ENCODE measurements around the gene AIFM3.

AIFM3 gene

DNA sequence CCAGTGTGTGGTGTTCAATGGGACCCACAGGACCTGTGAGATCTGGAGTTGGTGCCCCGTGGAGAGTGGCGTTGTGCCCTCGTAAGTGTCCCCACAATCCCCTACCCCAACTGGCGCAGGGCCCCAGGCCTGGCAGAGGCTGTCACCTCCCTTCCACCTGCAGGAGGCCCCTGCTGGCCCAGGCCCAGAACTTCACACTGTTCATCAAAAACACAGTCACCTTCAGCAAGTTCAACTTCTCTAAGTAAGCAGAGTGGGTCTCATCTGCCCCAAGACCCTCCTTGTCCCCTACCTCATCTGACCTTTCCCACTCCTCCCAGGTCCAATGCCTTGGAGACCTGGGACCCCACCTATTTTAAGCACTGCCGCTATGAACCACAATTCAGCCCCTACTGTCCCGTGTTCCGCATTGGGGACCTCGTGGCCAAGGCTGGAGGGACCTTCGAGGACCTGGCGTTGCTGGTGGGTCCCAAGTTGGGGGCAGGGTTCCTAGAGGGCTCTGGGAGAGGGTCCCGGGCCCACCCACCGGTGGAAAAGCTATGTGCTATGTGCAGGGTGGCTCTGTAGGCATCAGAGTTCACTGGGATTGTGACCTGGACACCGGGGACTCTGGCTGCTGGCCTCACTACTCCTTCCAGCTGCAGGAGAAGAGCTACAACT, 56.0 kb downstream of the AIFM3 start:
- TF ChIP-seq, protein P1, sequence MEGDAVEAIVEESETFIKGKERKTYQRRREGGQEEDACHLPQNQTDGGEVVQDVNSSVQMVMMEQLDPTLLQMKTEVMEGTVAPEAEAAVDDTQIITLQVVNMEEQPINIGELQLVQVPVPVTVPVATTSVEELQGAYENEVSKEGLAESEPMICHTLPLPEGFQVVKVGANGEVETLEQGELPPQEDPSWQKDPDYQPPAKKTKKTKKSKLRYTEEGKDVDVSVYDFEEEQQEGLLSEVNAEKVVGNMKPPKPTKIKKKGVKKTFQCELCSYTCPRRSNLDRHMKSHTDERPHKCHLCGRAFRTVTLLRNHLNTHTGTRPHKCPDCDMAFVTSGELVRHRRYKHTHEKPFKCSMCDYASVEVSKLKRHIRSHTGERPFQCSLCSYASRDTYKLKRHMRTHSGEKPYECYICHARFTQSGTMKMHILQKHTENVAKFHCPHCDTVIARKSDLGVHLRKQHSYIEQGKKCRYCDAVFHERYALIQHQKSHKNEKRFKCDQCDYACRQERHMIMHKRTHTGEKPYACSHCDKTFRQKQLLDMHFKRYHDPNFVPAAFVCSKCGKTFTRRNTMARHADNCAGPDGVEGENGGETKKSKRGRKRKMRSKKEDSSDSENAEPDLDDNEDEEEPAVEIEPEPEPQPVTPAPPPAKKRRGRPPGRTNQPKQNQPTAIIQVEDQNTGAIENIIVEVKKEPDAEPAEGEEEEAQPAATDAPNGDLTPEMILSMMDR (IDR thresholded peaks at IDR 0.05; ENCODE audit: insufficient read depth, low read depth, low read length, missing control alignments): no peak
- no peak for DNase-seq (ENCODE audit: low read depth)

DNA sequence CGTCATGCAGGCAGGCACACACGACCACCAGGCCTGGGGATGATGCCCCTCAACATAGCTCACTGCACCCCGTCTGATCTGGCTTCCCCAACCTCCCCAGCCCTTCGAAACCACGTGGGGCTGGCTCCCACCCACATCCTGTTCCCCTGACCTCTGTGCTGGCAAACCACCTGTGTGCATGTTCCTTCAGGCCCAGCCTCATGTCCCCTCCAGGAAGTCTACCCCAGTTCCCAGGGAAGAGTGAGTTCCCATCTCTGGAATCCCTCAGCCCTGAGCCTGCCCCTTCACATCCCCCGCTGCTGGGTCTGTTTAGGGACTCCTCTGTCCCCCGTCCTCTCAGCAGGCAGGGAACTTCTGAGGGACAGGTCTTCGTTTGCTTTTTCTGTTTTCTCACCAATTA, 58.2 kb downstream of the AIFM3 start:
- H3K4me3 ChIP-seq (ENCODE audit: low read length): no peak overlapping the region

More for the DNA sequence above, 56.0 kb downstream of the AIFM3 start:
- H3K4me3 ChIP-seq (ENCODE audit: low read length): no peak overlapping the region

DNA sequence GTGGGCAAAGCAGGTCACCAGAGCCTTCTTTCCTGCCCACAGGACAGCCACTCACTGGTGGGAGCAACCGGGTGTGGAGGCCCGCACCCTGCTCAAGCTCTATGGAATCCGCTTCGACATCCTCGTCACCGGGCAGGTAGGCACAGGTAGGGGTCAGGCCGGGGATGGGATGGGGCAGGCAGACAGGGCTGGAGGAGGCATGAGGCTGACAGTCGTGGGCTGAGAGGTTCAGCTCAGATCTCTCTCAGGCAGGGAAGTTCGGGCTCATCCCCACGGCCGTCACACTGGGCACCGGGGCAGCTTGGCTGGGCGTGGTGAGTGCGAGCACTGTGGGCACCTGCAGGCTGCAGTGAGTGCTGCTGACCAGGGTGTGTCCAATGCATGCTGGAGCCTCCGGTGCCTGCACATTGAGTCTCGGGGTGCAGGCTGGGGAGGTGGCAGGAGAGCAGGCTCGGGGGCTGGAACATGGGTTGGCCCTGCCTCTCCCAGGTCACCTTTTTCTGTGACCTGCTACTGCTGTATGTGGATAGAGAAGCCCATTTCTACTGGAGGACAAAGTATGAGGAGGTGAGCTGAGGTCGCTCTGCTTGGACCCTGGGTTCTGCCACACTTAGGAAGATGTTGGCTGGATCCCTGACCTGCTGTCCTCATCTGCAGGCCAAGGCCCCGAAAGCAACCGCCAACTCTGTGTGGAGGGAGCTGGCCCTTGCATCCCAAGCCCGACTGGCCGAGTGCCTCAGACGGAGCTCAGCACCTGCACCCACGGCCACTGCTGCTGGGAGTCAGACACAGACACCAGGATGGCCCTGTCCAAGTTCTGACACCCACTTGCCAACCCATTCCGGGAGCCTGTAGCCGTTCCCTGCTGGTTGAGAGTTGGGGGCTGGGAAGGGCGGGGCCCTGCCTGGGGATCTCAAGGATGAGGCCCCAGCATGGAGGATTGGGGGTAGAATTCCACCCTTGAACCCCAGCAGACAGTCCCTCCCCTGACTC, 59.0 kb downstream of the AIFM3 start:
- DNase-seq (ENCODE audit: low read depth): peak; percentile 87
- H3K4me3 ChIP-seq (ENCODE audit: low read length): no peak overlapping the region
- TF ChIP-seq, protein P1 (IDR thresholded peaks at IDR 0.05; ENCODE audit: insufficient read depth, low read depth, low read length, missing control alignments): no peak

More for the DNA sequence above, 58.2 kb downstream of the AIFM3 start:
- TF ChIP-seq, protein P1 (IDR thresholded peaks at IDR 0.05; ENCODE audit: insufficient read depth, low read depth, low read length, missing control alignments): no peak
- DNase-seq (ENCODE audit: low read depth): peak; percentile 71

DNA sequence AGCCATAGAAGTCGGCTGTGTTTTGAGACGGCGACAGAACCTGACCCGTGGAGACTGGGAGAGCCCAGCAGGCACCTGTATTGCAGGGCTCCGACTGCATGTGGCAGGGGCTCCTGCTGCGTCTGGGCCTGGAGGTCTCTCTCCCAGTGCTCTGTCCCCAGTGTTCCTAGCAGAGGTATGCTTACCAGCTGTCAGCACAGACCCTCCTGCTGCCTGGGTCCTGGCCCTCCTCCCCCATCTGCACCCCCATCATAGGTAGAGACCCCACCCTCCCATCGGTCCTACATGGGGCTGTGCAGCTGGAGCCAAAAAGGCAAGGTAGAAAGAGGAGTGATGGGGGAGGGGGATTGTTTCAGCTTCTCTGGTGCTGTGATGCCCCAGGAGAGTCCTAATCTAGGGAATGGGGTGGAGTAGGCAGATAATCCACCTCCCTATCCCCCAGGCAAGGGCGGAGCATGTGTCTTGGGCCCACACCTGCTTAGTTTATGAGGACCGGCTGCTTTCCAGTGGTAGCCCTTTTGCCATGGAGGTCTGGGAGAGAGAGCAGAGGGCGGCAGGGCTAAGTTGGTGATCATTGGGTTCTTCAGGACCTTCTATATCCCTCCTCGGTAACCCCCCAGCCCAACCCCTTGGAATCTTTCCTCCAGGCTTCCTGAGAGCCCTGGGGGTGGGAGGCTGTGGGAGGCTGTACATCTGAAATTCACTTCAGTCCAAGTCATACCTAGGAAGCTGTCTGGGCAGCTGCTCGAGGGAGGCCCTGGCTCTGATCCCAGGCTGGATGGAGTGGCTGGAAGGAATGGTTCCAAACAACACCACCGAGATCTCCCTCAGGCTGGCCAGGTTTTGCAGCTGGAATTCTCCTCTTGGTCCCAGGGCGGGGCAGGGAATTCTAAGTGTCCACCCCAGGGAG, 60.0 kb downstream of the AIFM3 start:
- no peak overlapping the region for H3K4me3 ChIP-seq (ENCODE audit: low read length)
- peak; percentile 76 for DNase-seq (ENCODE audit: low read depth)
- TF ChIP-seq, protein P1 (IDR thresholded peaks at IDR 0.05; ENCODE audit: insufficient read depth, low read depth, low read length, missing control alignments): no peak

DNA sequence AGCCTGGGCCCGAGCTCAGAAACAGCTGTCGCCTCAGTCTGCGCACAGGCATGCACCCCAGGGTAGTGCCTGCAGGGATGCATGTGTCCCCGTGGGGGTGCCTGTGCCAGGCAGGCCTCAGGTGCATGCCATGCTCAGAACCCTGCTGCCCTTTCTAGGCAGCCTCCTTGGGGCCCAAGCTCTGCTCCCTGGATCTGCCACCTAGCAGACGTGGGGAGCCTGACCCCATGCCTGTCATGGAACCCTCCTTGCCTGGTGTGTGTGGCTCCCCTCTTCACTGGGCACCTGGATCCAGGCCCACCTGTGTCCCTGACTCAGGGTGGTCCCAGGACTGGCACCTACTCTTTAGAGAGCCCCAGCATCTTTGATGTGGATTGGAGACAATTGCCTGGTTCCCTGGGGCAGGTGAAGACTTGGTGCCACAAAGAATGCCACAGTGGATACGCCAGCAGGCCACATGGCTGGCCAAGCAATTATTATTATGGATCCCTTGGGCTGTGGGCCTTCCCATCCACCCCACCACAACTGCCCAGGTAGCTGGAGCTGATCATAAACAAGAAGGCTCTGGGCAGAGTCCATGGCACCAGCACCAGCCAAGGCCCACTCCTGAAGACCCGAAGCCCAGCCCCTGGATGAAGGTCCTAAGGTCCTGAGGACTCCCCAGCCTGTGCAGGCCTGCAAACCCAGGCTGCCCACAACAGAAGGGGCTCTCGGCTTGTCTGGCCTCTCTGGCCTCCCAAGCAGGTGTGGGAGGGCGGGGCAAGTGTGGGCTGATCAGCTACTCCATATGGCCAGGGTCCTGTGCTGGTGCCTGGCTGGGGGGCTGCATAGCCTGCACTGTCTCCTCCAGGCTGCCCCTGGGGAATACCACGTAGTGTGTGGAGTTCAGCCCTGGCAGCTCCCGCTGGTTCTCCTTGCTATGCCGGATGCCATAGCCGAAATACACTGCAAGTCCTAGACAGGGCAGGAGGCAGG, 61.5 kb downstream of the AIFM3 start:
- no peak overlapping the region for H3K4me3 ChIP-seq (ENCODE audit: low read length)
- TF ChIP-seq, protein P1 (IDR thresholded peaks at IDR 0.05; ENCODE audit: insufficient read depth, low read depth, low read length, missing control alignments): no peak
- no peak for DNase-seq (ENCODE audit: low read depth)
